GM18873 (cell line): ENCODE results near the gene ATP13A3.

Experiments
- ATAC-seq: cut with Tn5 transposase; IDR thresholded peaks from one replicate; pipeline ENCODE4 v1.9.1; 2021; ENCODE audit warnings: mild to moderate bottlenecking, moderate library complexity, moderate number of reproducible peaks; ENCODE audit not compliant: unreplicated experiment, low FRiP score

Gene ATP13A3

GRCh38 chr3:194379231-194379630, 107.6 kb downstream of the ATP13A3 start:
- no peak for ATAC-seq

GRCh38 chr3:194377708-194378107, 109.1 kb downstream of the ATP13A3 start:
- ATAC-seq: no peak

- no peak for ATAC-seq
These were observed 110.6 kb downstream of the ATP13A3 start for GRCh38 chr3:194376241-194376560.

- ATAC-seq: no peak
These were observed 111.1 kb downstream of the ATP13A3 start for GRCh38 chr3:194375473-194376240.

GRCh38 chr3:194374935-194375334, 111.9 kb downstream of the ATP13A3 start:
- no peak for ATAC-seq

- no peak for ATAC-seq
These were observed 112.9 kb downstream of the ATP13A3 start for GRCh38 chr3:194373899-194374298.

- ATAC-seq: no peak
These were observed 113.8 kb downstream of the ATP13A3 start for GRCh38 chr3:194373028-194373427.

GRCh38 chr3:194370753-194371152, 116.0 kb downstream of the ATP13A3 start:
- no peak for ATAC-seq

GRCh38 chr3:194369522-194370279, 117.1 kb downstream of the ATP13A3 start, which contains the start of gene LRRC15:
LRRC15 (minus strand) TSS chr3:194369743; CDS start chr3:194361043, 8,700 bp downstream.
- no peak for ATAC-seq

- ATAC-seq: no peak
These were observed 117.9 kb downstream of the ATP13A3 start for GRCh38 chr3:194368918-194369317.

- ATAC-seq: no peak
These were observed 118.6 kb downstream of the ATP13A3 start for GRCh38 chr3:194367992-194368841.

GRCh38 chr3:194365978-194366490, 120.8 kb downstream of the ATP13A3 start:
- ATAC-seq: no peak

GRCh38 chr3:194365526-194365925, 121.3 kb downstream of the ATP13A3 start:
- ATAC-seq: no peak

- ATAC-seq: no peak
These were observed 122.0 kb downstream of the ATP13A3 start for GRCh38 chr3:194364652-194365434.

- ATAC-seq: no peak
These were observed 122.5 kb downstream of the ATP13A3 start for GRCh38 chr3:194364314-194364651.

- no peak for ATAC-seq
These were observed 126.2 kb downstream of the ATP13A3 start for GRCh38 chr3:194360568-194360967.

- no peak for ATAC-seq
These were observed 129.1 kb downstream of the ATP13A3 start for GRCh38 chr3:194357681-194358080.

GRCh38 chr3:194355379-194355778, 131.4 kb downstream of the ATP13A3 start:
- ATAC-seq: no peak

- no peak for ATAC-seq
These were observed 132.5 kb downstream of the ATP13A3 start for GRCh38 chr3:194354315-194354714.
